GM12878 (cell line): Measurements from ENCODE around the gene ARL5C. TPM values are rescaled to one million over a fixed set of nuclear protein-coding genes. Genes with fewer than 3 reads are reported as not detected.

ENCODE experiments used
- BACH1 ChIP-seq: fragments of 450-650 bp; IDR thresholded peaks from 2 replicates; pipeline ENCODE4 v1.6.1; 2017; ENCODE audit warnings: mild to moderate bottlenecking, borderline replicate concordance
- BCL11A ChIP-seq: IDR thresholded peaks from 2 replicates; pipeline ENCODE4 v1.6.1; 2011; ENCODE audit warnings: low read depth, low read length
- CHD1 ChIP-seq: IDR thresholded peaks from 2 replicates; pipeline ENCODE4 v1.6.1; 2012; ENCODE audit warnings: low read depth, low read length, improper control_type of control experiment
- CREB1 ChIP-seq: IDR thresholded peaks from 2 replicates; pipeline ENCODE4 v1.6.1; 2012; ENCODE audit warnings: low read depth, mild to moderate bottlenecking, inconsistent platforms
- HDGF ChIP-seq: fragments of 450-650 bp; IDR thresholded peaks from 2 replicates; pipeline ENCODE4 v1.6.1; 2016; ENCODE audit warnings: antibody characterized with exemption
- IKZF2 ChIP-seq, 2 experiments: fragments of 450-650 bp; IDR thresholded peaks; 2 replicates each; pipeline ENCODE4 v1.6.1; 2017; ENCODE audit warnings: mild to moderate bottlenecking in 2 of 2, moderate library complexity in 2 of 2
- NFIC ChIP-seq: IDR thresholded peaks from 2 replicates; pipeline ENCODE4 v1.6.1; 2012; ENCODE audit warnings: low read depth, mild to moderate bottlenecking, inconsistent platforms, low read length, moderate library complexity
- NRF1 ChIP-seq: conservative IDR thresholded peaks from 2 replicates; pipeline ENCODE4 v1.6.1; 2011; ENCODE audit warnings: mild to moderate bottlenecking, low read depth, low read length, improper control_type of control experiment
- PAX5 ChIP-seq: IDR thresholded peaks from 2 replicates; pipeline ENCODE4 v1.6.1; 2011; ENCODE audit warnings: low read depth, low read length, borderline replicate concordance
- RFX5 ChIP-seq: IDR thresholded peaks from 2 replicates; pipeline ENCODE4 v1.6.1; 2011; ENCODE audit warnings: low read depth, low read length, improper control_type of control experiment
- ZBED1 ChIP-seq: IDR thresholded peaks from 2 replicates; pipeline ENCODE4 v1.6.1; 2016; ENCODE audit warnings: borderline replicate concordance
- polyA plus RNA-seq, 11 experiments: library from polyadenylated mRNA; depleted of rRNA in 4 of 11; unstranded in 6 of 11; stranded (reverse) in 5 of 11; fragments of >200 nt; fragmentation: Nextera tagmentation in 4 of 11; fragmentation: Illumina TruSeq in 1 of 11; extraction: Ambion mirVana in 4 of 11; extraction: Trizol in 1 of 11; gene quantifications; 1 replicate in 1 of 11; 2 replicates in 10 of 11; pipeline versions ENCODE4 v1.2.1 to v1.2.3, GENCODE V29; 2011 to 2016; ENCODE audit warnings: inconsistent platforms in 2 of 11, missing spikeins in 2 of 11, low read depth in 1 of 11
- total RNA-seq, 4 experiments: library from RNA; depleted of rRNA in 3 of 4; stranded (reverse); fragments of >200 nt in 3 of 4; fragmentation: Illumina TruSeq in 1 of 4; extraction: Trizol in 1 of 4; gene quantifications; 2 replicates each; pipeline versions ENCODE4 v1.2.1 to v1.2.3, GENCODE V29; 2013 to 2021
- TF ChIP-seq, protein P1 (sequence below): fragments of 450-650 bp; IDR thresholded peaks from 2 replicates; pipeline ENCODE4 v1.6.1; 2017; ENCODE audit warnings: mild to moderate bottlenecking, moderate library complexity
- TF ChIP-seq, protein P2 (sequence below): fragments of 150-350 bp; IDR thresholded peaks from 2 replicates; pipeline ENCODE4 v1.6.1; 2016; ENCODE audit warnings: low read depth, low read length

Gene ARL5C
- total and polyA plus RNA-seq, 10 of the 15 experiments (the other 5 are each of a cell fraction or from before 2014, with no cell fraction given) = not detected

DNA sequence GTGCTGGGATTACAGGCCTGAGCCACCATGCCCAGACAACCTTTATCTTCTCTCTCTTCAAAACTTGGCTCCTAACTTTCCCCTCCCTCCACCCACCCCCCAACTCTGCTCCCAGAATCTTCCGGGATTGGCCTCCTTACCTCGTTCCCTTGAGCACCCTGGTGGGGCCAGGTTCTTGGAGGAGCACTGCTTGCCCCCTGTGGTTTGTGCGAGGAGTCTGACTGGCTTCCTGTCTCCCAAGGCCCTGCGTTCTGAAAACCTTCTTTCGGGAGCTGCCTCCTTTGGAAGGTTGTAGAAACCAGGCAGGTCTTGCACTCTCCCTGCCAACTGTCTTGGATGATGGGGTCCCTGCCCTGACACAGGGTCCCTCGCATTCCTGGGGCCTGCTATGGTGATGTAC, 34.3 kb downstream of the ARL5C start (continued):
- TF ChIP-seq, protein P1, sequence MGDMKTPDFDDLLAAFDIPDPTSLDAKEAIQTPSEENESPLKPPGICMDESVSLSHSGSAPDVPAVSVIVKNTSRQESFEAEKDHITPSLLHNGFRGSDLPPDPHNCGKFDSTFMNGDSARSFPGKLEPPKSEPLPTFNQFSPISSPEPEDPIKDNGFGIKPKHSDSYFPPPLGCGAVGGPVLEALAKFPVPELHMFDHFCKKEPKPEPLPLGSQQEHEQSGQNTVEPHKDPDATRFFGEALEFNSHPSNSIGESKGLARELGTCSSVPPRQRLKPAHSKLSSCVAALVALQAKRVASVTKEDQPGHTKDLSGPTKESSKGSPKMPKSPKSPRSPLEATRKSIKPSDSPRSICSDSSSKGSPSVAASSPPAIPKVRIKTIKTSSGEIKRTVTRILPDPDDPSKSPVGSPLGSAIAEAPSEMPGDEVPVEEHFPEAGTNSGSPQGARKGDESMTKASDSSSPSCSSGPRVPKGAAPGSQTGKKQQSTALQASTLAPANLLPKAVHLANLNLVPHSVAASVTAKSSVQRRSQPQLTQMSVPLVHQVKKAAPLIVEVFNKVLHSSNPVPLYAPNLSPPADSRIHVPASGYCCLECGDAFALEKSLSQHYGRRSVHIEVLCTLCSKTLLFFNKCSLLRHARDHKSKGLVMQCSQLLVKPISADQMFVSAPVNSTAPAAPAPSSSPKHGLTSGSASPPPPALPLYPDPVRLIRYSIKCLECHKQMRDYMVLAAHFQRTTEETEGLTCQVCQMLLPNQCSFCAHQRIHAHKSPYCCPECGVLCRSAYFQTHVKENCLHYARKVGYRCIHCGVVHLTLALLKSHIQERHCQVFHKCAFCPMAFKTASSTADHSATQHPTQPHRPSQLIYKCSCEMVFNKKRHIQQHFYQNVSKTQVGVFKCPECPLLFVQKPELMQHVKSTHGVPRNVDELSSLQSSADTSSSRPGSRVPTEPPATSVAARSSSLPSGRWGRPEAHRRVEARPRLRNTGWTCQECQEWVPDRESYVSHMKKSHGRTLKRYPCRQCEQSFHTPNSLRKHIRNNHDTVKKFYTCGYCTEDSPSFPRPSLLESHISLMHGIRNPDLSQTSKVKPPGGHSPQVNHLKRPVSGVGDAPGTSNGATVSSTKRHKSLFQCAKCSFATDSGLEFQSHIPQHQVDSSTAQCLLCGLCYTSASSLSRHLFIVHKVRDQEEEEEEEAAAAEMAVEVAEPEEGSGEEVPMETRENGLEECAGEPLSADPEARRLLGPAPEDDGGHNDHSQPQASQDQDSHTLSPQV = no peak
- TF ChIP-seq ZBED1 (no peak), CHD1 (no peak), HDGF (no peak), CREB1 (no peak), BACH1 (no peak), PAX5 (no peak), BCL11A (no peak), RFX5 (no peak), IKZF2 (IDR thresholded peaks at IDR 0.05) (no peak), NFIC (no peak), NRF1 (no peak)
- TF ChIP-seq, protein P2, sequence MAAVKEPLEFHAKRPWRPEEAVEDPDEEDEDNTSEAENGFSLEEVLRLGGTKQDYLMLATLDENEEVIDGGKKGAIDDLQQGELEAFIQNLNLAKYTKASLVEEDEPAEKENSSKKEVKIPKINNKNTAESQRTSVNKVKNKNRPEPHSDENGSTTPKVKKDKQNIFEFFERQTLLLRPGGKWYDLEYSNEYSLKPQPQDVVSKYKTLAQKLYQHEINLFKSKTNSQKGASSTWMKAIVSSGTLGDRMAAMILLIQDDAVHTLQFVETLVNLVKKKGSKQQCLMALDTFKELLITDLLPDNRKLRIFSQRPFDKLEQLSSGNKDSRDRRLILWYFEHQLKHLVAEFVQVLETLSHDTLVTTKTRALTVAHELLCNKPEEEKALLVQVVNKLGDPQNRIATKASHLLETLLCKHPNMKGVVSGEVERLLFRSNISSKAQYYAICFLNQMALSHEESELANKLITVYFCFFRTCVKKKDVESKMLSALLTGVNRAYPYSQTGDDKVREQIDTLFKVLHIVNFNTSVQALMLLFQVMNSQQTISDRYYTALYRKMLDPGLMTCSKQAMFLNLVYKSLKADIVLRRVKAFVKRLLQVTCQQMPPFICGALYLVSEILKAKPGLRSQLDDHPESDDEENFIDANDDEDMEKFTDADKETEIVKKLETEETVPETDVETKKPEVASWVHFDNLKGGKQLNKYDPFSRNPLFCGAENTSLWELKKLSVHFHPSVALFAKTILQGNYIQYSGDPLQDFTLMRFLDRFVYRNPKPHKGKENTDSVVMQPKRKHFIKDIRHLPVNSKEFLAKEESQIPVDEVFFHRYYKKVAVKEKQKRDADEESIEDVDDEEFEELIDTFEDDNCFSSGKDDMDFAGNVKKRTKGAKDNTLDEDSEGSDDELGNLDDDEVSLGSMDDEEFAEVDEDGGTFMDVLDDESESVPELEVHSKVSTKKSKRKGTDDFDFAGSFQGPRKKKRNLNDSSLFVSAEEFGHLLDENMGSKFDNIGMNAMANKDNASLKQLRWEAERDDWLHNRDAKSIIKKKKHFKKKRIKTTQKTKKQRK = no peak
